ENCODE results near the gene HDAC4. TPM values are rescaled to one million over a fixed set of nuclear protein-coding genes. Genes with fewer than 3 reads are reported as not detected.

HDAC4 gene
- total and polyA plus RNA-seq, 7 donors: 7.9 to 329 (median 129) TPM

DNA sequence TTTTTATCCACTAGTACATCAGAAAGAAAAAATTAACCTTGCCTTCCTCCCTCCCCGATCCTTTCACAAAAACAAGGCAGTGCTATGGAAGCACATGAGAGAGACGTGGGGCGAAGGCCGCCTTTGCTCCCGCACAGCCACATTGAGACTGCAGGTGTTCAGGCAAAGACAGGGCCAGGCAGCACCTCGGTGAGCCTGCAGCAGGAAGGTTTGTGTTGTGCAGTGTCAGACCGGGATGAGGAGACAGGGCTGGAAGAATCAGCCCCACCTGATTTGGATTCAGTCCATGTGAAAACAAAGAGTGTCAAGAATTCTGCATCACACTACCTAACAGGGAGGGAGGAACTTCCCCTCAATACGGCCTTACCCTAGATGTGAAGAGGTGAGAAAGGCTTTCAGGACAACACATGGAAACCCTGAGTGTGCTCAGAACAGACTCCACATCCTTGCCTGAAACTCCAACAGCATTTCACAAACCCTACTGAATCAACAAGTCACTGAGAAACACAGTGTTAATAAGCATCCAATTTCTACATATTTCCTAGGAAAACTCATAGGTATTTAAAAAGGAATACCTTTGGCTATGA is 59.6 kb downstream of the HDAC4 start:
- DNase-seq (no peak), ATAC-seq (no peak)
- H3K27ac ChIP-seq: no peak overlapping the region
- H3K36me3 ChIP-seq (ENCODE audit: insufficient read depth in 1 of 2, low read depth in 1 of 2): no peaks in the 10 kb centered on the region
- intact Hi-C loops (cut with DNase I): loop anchor here in 1 of 2 donors (5.0 kb wide), 1 partner anchor 41 kb away; no protein-coding TSS in a partner anchor
- WGBS, 3 donors: 84 to 92% (median 87%) methylated on average over 8 of the region's 8 CpGs
- no peak overlapping the region for H3K4me3 ChIP-seq
- H3K27me3 ChIP-seq (ENCODE audit: insufficient read depth in 3 of 3, low read length in 2 of 3): no peaks in the 10 kb centered on the region
- H3K9me3 ChIP-seq: no peaks in the 10 kb centered on the region
- TF ChIP-seq, protein P1, sequence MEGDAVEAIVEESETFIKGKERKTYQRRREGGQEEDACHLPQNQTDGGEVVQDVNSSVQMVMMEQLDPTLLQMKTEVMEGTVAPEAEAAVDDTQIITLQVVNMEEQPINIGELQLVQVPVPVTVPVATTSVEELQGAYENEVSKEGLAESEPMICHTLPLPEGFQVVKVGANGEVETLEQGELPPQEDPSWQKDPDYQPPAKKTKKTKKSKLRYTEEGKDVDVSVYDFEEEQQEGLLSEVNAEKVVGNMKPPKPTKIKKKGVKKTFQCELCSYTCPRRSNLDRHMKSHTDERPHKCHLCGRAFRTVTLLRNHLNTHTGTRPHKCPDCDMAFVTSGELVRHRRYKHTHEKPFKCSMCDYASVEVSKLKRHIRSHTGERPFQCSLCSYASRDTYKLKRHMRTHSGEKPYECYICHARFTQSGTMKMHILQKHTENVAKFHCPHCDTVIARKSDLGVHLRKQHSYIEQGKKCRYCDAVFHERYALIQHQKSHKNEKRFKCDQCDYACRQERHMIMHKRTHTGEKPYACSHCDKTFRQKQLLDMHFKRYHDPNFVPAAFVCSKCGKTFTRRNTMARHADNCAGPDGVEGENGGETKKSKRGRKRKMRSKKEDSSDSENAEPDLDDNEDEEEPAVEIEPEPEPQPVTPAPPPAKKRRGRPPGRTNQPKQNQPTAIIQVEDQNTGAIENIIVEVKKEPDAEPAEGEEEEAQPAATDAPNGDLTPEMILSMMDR (IDR thresholded peaks at IDR 0.05): no peak
- no peaks in the 10 kb centered on the region for H3K4me1 ChIP-seq

DNA sequence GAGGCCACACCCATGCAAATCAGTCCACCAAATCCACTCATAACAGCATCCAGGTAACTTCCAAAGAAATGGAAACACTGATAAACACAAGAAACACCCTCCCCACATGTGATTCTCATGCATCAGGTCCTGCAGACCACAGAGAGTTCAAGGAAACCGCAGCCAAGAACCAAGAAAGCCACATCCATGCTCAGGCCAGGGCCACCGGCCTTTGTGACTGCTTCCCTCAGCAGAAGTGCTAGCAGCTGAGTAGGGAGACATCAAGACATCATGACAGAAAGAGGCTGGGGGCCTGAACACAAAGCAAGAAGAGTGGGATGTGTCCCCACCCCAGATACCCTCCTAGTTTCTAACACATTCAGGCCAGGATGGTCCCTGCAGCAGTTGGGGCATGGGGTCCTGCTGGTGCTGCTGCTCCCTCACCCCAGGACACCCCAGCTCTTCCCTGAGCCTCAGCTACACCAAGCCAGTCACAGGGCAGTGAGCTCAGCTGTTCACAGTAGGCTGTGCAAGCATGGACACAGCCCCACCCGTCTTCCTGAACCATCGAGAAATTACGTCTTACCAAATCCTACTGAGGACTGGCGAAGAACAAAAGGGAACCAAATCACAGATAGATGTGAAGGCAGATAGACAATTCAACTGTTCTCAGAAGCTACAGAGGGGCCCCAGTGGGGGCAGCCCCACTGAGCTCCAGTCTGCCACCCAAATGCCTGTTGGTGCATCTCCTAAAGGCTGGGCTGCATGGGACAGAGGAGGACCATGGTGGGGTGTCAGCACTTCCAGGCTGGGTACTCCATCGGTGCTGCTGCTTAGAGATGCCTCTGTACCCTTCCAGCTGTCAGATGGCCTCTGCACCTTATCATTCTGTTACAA is 60.9 kb downstream of the HDAC4 start:
- no peak overlapping the region for H3K27ac ChIP-seq
- DNase-seq (no peak), ATAC-seq (no peak)
- intact Hi-C loops (cut with DNase I): loop anchor here in 1 of 2 donors (5.0 kb wide), 1 partner anchor 42 kb away; no protein-coding TSS in a partner anchor
- TF ChIP-seq, protein P1 (IDR thresholded peaks at IDR 0.05): no peak
- H3K36me3 ChIP-seq (ENCODE audit: insufficient read depth in 1 of 2, low read depth in 1 of 2): no peaks in the 10 kb centered on the region
- 81 to 91% (median 85%) methylated on average over 7 of the region's 7 CpGs for WGBS, 3 donors
- H3K4me1 ChIP-seq: no peaks in the 10 kb centered on the region
- no peak overlapping the region for H3K4me3 ChIP-seq
- no peaks in the 10 kb centered on the region for H3K27me3 ChIP-seq (ENCODE audit: insufficient read depth in 3 of 3, low read length in 2 of 3)
- no peaks in the 10 kb centered on the region for H3K9me3 ChIP-seq

DNA sequence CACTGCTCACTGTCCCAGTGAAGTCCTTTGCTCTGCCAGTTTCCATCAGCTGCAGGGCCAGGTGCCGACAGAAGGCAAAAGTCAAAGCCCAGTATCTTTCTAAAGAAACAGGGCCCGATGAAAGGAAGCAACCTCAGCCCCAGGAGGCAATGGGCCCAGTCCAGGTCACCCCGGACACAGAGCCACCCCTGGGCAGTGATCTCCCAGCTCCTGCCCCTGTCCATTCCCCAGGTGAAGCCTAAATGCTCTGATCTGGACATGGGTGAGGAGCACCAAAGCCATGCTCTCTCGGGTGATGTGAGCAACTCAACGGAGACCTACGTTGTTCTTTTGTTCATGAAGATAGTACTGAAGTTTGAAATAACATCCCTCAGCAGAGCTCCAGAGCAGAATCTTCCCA is 61.6 kb downstream of the HDAC4 start:
- H3K27ac ChIP-seq: no peak overlapping the region
- no peaks in the 10 kb centered on the region for H3K9me3 ChIP-seq
- TF ChIP-seq, protein P1 (IDR thresholded peaks at IDR 0.05): no peak
- ATAC-seq (peak in 1 of 4 donors; percentile 25), DNase-seq (no peak)
- H3K36me3 ChIP-seq (ENCODE audit: insufficient read depth in 1 of 2, low read depth in 1 of 2): no peaks in the 10 kb centered on the region
- 58 to 67% (median 64%) methylated on average over 6 of the region's 6 CpGs for WGBS, 3 donors
- H3K4me3 ChIP-seq: no peak overlapping the region
- intact Hi-C loops (cut with DNase I): no loop called here
- H3K27me3 ChIP-seq (ENCODE audit: insufficient read depth in 3 of 3, low read length in 2 of 3): no peaks in the 10 kb centered on the region
- H3K4me1 ChIP-seq: no peaks in the 10 kb centered on the region

DNA sequence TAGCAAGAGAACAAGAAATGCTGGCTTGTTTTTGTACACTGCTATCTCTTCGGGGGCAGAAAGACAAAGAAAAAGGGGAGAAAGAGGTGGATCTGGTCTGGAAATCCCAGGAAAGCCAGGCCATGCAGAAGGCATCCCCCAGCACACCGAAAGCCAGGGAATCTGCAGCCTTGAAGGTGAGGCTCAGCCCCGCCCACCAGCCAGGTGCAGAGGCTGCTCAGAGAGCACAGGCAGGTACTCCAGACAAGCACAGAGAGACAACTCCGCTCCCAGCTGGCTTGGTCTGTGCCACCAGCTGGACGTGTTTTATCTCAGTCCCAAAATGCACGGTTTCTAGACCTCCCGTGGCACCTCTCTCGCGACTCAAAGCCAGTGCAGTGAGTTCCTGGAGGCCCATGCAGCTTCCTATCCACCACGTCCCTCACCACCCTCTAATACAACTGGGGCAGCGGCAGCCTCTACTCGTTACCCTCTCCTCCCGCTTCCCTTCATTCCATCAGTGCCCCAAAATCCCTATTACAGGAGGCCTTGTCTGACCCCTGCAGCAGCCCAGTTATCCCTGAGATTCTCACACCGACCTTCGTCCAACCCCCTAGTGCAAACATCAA is 62.8 kb downstream of the HDAC4 start:
- H3K27me3 ChIP-seq (ENCODE audit: insufficient read depth in 3 of 3, low read length in 2 of 3): no peaks in the 10 kb centered on the region
- WGBS, 3 donors: 81 to 90% (median 86%) methylated on average over 15 of the region's 15 CpGs

More for the DNA sequence above, 62.8 kb downstream of the HDAC4 start:
- no peaks in the 10 kb centered on the region for H3K9me3 ChIP-seq
- no peak overlapping the region for H3K4me3 ChIP-seq
- intact Hi-C loops (cut with DNase I): no loop called here
- H3K27ac ChIP-seq: no peak overlapping the region
- H3K4me1 ChIP-seq: no peaks in the 10 kb centered on the region
- TF ChIP-seq, protein P1 (IDR thresholded peaks at IDR 0.05): no peak
- H3K36me3 ChIP-seq (ENCODE audit: insufficient read depth in 1 of 2, low read depth in 1 of 2): no peaks in the 10 kb centered on the region
- DNase-seq: no peak
- ATAC-seq: peak in 1 of 4 donors; percentile 7

Data from psoas muscle (tissue), 8 donors.